GM19455 (cell line): ENCODE data around the gene MAPK8IP3.

Experiments used
- ATAC-seq: cut with Tn5 transposase; IDR thresholded peaks from one replicate; pipeline ENCODE4 v1.9.1; 2021; ENCODE audit not compliant: unreplicated experiment

Gene MAPK8IP3

GRCh38 chr16:1734123-1734522 is 28.1 kb downstream of the MAPK8IP3 start:
- ATAC-seq: no peak

- ATAC-seq: no peak
Observed at GRCh38 chr16:1734816-1735215, 28.8 kb downstream of the MAPK8IP3 start.

- no peak for ATAC-seq
Observed at GRCh38 chr16:1740234-1740633, 34.2 kb downstream of the MAPK8IP3 start.

- ATAC-seq: no peak
Observed at GRCh38 chr16:1740781-1741490, 34.9 kb downstream of the MAPK8IP3 start.

- ATAC-seq: no peak
Observed at GRCh38 chr16:1741553-1742165, 35.7 kb downstream of the MAPK8IP3 start.

GRCh38 chr16:1743376-1744337 is 37.7 kb downstream of the MAPK8IP3 start:
- ATAC-seq: no peak

GRCh38 chr16:1744338-1744840 is 38.4 kb downstream of the MAPK8IP3 start:
- ATAC-seq: no peak

GRCh38 chr16:1745181-1745899 is 39.3 kb downstream of the MAPK8IP3 start:
- no peak for ATAC-seq

- ATAC-seq: no peak
Observed at GRCh38 chr16:1745900-1746692, 40.1 kb downstream of the MAPK8IP3 start.

GRCh38 chr16:1746693-1747195 is 40.7 kb downstream of the MAPK8IP3 start:
- ATAC-seq: no peak

GRCh38 chr16:1747934-1748333 is 41.9 kb downstream of the MAPK8IP3 start:
- ATAC-seq: no peak

- no peak for ATAC-seq
Observed at GRCh38 chr16:1749152-1750117, 43.4 kb downstream of the MAPK8IP3 start.

- ATAC-seq: no peak
Observed at GRCh38 chr16:1751946-1752345, 46.0 kb downstream of the MAPK8IP3 start.

- ATAC-seq: no peak
Observed at GRCh38 chr16:1752853-1753252, 46.9 kb downstream of the MAPK8IP3 start.

- ATAC-seq: no peak
Observed at GRCh38 chr16:1754204-1754603, 48.2 kb downstream of the MAPK8IP3 start.

- no peak for ATAC-seq
Observed at GRCh38 chr16:1757714-1758461, 51.9 kb downstream of the MAPK8IP3 start.

GRCh38 chr16:1758923-1759322 is 52.9 kb downstream of the MAPK8IP3 start:
- ATAC-seq: no peak

- ATAC-seq: no peak
Observed at GRCh38 chr16:1759511-1759910, 53.5 kb downstream of the MAPK8IP3 start.
